HCT116 (cell line): ENCODE results near the gene DNAJC2. TPM values are rescaled to one million over a fixed set of nuclear protein-coding genes. Genes with fewer than 3 reads are reported as not detected.

Experiments used
- ATAC-seq: fragments of 200-7000 bp; cut with Tn5 transposase; 2 replicates; pipeline ENCODE4 v1.9.1; 2020; ENCODE audit warnings: mild to moderate bottlenecking, moderate library complexity
- BruUV-seq: library from RNA; stranded (reverse); fragments of 400-500 nt; replicated peaks from 2 replicates; lab custom pipeline; 2021; lab: Mats Ljungman, UMichigan
- CTCF ChIA-PET: fragments of 300-600 bp; sonication (Branson Sonifier 250); formaldehyde crosslinking; loops from one replicate; lab custom pipeline; 2021; ENCODE audit warnings: antibody characterized with exemption; lab: Charles Lee
- POLR2A ChIA-PET: fragments of 300-600, 350-600 bp; sonication (Branson Sonifier 250); formaldehyde crosslinking; loops from one replicate; lab custom pipeline; 2021; ENCODE audit warnings: antibody characterized with exemption; lab: Charles Lee
- RAD21 ChIA-PET, 2 experiments: fragments of 300-600 bp; sonication (Branson Sonifier 250); formaldehyde crosslinking; loops; one replicate each; lab custom pipeline; 2023; ENCODE audit warnings: low total read pairs in 2 of 2; ENCODE audit not compliant: uncharacterized antibody in 2 of 2, unreplicated experiment in 2 of 2, low non-redundant PET in 1 of 2; lab: Charles Lee
- DNase-seq: peaks from one replicate; pipeline ENCODE4 v3.0.0-alpha.2; 2010; ENCODE audit warnings: low read depth, low spot score
- H2AFZ ChIP-seq: fragments of 200-600 bp; shearing (Covaris generic), sonication (generic); 2 replicates; pipeline ENCODE4 v1.6.1; 2017; ENCODE audit warnings: low read depth, mixed run types, mixed read lengths, antibody characterized with exemption, low read length; ENCODE audit not compliant: poor library complexity, severe bottlenecking
- H3K27ac ChIP-seq: 2 replicates; pipeline ENCODE4 v1.5.1; 2012; ENCODE audit warnings: low read depth, low read length
- H3K27me3 ChIP-seq: fragments of 200-600 bp; sonication (generic); 2 replicates; pipeline ENCODE4 v1.6.1; 2016; ENCODE audit warnings: mixed run types, low read length, mixed read lengths; ENCODE audit not compliant: insufficient read depth
- H3K36me3 ChIP-seq, 2 experiments: fragments of 200-500 bp in 1 of 2; fragments of 200-600 bp in 1 of 2; sonication (Bioruptor generic) in 1 of 2; sonication (generic) in 1 of 2; 2 replicates each; pipeline versions ENCODE4 v1.5.1 to v1.6.1; 2014 to 2016; ENCODE audit warnings: low read length in 2 of 2, inconsistent platforms in 1 of 2, mixed read lengths in 1 of 2, mixed run types in 1 of 2; ENCODE audit not compliant: insufficient read depth in 2 of 2, control insufficient read depth in 1 of 2
- H3K4me1 ChIP-seq, 2 experiments: fragments of 200-600 bp in 1 of 2; sonication (generic) in 1 of 2; 2 replicates each; pipeline versions ENCODE4 v1.5.1 to v1.6.1; 2012 to 2017; ENCODE audit warnings: low read length in 2 of 2, inconsistent platforms in 1 of 2, mild to moderate bottlenecking in 1 of 2, mixed read lengths in 1 of 2, mixed run types in 1 of 2, moderate library complexity in 1 of 2; ENCODE audit not compliant: insufficient read depth in 2 of 2, control insufficient read depth in 1 of 2
- H3K4me2 ChIP-seq: fragments of 200-600 bp; sonication (generic); 2 replicates; pipeline ENCODE4 v1.6.1; 2017; ENCODE audit warnings: mixed run types, low read length, mixed read lengths
- H3K4me3 ChIP-seq, 2 experiments: fragments of 200-600 bp in 1 of 2; sonication (generic) in 1 of 2; replicated peaks in 1 of 2; 2 replicates each; pipeline ENCODE4 v1.5.1; 2011 to 2016; ENCODE audit warnings: low read length in 2 of 2, control low read depth in 1 of 2, low read depth in 1 of 2, mild to moderate bottlenecking in 1 of 2, mixed read lengths in 1 of 2, mixed run types in 1 of 2
- H3K79me2 ChIP-seq: fragments of 200-600 bp; sonication (generic); 2 replicates; pipeline ENCODE4 v1.6.1; 2017; ENCODE audit warnings: mild to moderate bottlenecking, mixed run types, low read length, moderate library complexity, mixed read lengths; ENCODE audit not compliant: insufficient read depth
- H3K9ac ChIP-seq: fragments of 200-600 bp; sonication (generic); 2 replicates; pipeline ENCODE4 v1.6.1; 2016; ENCODE audit warnings: low read length, mixed read lengths
- H3K9me2 ChIP-seq: fragments of 200-600 bp; sonication (generic), shearing (Covaris generic); 2 replicates; pipeline ENCODE4 v1.6.1; 2017; ENCODE audit warnings: mixed run types, mild to moderate bottlenecking, moderate library complexity; ENCODE audit not compliant: insufficient read depth
- H3K9me3 ChIP-seq, 2 experiments: fragments of 200-500 bp in 1 of 2; fragments of 200-600 bp in 1 of 2; sonication (Bioruptor generic) in 1 of 2; sonication (generic) in 1 of 2; 2 replicates each; pipeline ENCODE4 v1.6.1; 2014 to 2017; ENCODE audit warnings: low read length in 2 of 2, mixed read lengths in 2 of 2, inconsistent platforms in 1 of 2, low read depth in 1 of 2, mild to moderate bottlenecking in 1 of 2, mixed run types in 1 of 2, moderate library complexity in 1 of 2; ENCODE audit not compliant: control insufficient read depth in 1 of 2, insufficient read depth in 1 of 2
- H4K20me1 ChIP-seq: fragments of 200-600 bp; sonication (generic), shearing (Covaris generic); 2 replicates; pipeline ENCODE4 v1.6.1; 2017; ENCODE audit warnings: mixed run types, mild to moderate bottlenecking, moderate library complexity; ENCODE audit not compliant: insufficient read depth
- CEBPB ChIP-seq: IDR thresholded peaks from 2 replicates; pipeline ENCODE4 v1.6.1; 2012; ENCODE audit warnings: low read depth
- EGR1 ChIP-seq: IDR thresholded peaks from 2 replicates; pipeline ENCODE4 v1.6.1; 2012; ENCODE audit warnings: low read depth
- ELF1 ChIP-seq: IDR thresholded peaks from 2 replicates; pipeline ENCODE4 v1.6.1; 2012; ENCODE audit warnings: low read depth, borderline replicate concordance
- EZH2 ChIP-seq: fragments of 200-600 bp; sonication (generic); IDR thresholded peaks from 2 replicates; pipeline ENCODE4 v1.6.1; 2017; ENCODE audit warnings: antibody characterized with exemption, mixed run types
- EZH2phosphoT487 ChIP-seq: fragments of 200-600 bp; IDR thresholded peaks from 2 replicates; pipeline ENCODE4 v1.6.1; 2018; ENCODE audit warnings: antibody characterized with exemption, borderline replicate concordance
- FOSL1 ChIP-seq: IDR thresholded peaks from 2 replicates; pipeline ENCODE4 v1.6.1; 2012; ENCODE audit warnings: low read depth
- POLR2AphosphoS5 ChIP-seq: IDR thresholded peaks from 2 replicates; pipeline ENCODE4 v1.6.1; 2011; ENCODE audit warnings: mild to moderate bottlenecking, low read depth, low read length, moderate library complexity
- RAD21 ChIP-seq: IDR thresholded peaks from 2 replicates; pipeline ENCODE4 v1.6.1; 2012; ENCODE audit warnings: low read depth, mild to moderate bottlenecking
- SIN3A ChIP-seq: IDR thresholded peaks from 2 replicates; pipeline ENCODE4 v1.6.1; 2012; ENCODE audit warnings: low read depth
- SP1 ChIP-seq: IDR thresholded peaks from 2 replicates; pipeline ENCODE4 v1.6.1; 2012; ENCODE audit warnings: low read depth
- SRF ChIP-seq: IDR thresholded peaks from 2 replicates; pipeline ENCODE4 v1.6.1; 2012; ENCODE audit warnings: low read depth
- YY1 ChIP-seq: IDR thresholded peaks from 2 replicates; pipeline ENCODE4 v1.6.1; 2011; ENCODE audit warnings: low read length, low read depth, moderate library complexity, mild to moderate bottlenecking; ENCODE audit not compliant: insufficient replicate concordance; ENCODE audit errors: extremely low read depth
- ZNF274 ChIP-seq: fragments of 200-500 bp; sonication (Bioruptor generic); IDR thresholded peaks from 2 replicates; pipeline ENCODE4 v1.6.1; 2014; ENCODE audit warnings: mild to moderate bottlenecking, low read depth, low read length, inconsistent platforms
- intact Hi-C: fragments of 100-400 bp; cut with micrococcal nuclease; formaldehyde crosslinking; loops from 2 replicates; pipeline ENCODE4 v1.10.0; 2022
- total RNA-seq: library from RNA; stranded (reverse); gene quantifications from one replicate; pipeline ENCODE4 v1.2.1, GENCODE V29; 2021; ENCODE audit not compliant: unreplicated experiment
- TF ChIP-seq, protein P1 (sequence below): IDR thresholded peaks from 2 replicates; pipeline ENCODE4 v1.6.1; 2012
- TF ChIP-seq, protein P2 (sequence below): IDR thresholded peaks from 2 replicates; pipeline ENCODE4 v1.6.1; 2012
- TF ChIP-seq, protein P3 (sequence below): IDR thresholded peaks from 2 replicates; pipeline ENCODE4 v1.6.1; 2012; ENCODE audit warnings: low read depth

DNAJC2 gene
- total RNA-seq, 1 experiment from 2014 or later: 40.2 TPM

DNA sequence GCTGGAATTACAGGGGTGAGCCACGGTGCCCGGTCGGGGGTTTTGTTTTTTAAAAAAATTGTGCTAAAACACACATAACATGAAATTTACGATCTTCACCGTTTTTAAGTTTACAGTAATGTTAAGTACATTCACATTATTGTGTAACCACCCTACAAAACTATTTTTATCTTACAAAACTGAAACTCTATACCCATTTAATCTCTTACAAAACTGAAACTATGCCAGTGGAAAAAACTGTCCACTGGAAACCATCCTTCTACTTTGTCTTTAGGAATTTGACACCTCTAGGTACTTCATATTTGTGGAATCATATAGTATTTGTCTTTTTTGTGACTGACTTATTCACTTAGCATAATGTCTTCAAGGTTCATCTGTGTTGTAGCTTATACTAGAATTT is 1.8 kb upstream of the DNAJC2 start:
- ChIA-PET POLR2A (no interaction called here), CTCF (no interaction called here), RAD21 (no interaction called here)
- Histone ChIP-seq H3K9ac (no peak overlapping the region), H3K4me1 (peaks cover 18 to 22% of the 10 kb centered on the region in 2 experiments), H3K27ac (peak overlapping the region; percentile 68; the same call in 1 of the 2 replicates), H2AFZ (no peak overlapping the region), H3K9me3 (no peaks in the 10 kb centered on the region), H3K27me3 (no peaks in the 10 kb centered on the region), H4K20me1 (no peaks in the 10 kb centered on the region; the same call in 1 of the 2 replicates), H3K79me2 (peaks cover 77% of the 10 kb centered on the region), H3K36me3 (peaks cover 8 to 12% of the 10 kb centered on the region in 2 experiments; a peak in 3 of 4 replicates), H3K9me2 (no peaks in the 10 kb centered on the region), H3K4me2 (peak overlapping the region; percentile 75), H3K4me3 (no peak overlapping the region)
- TF ChIP-seq EZH2phosphoT487 (no peak), SP1 (no peak), RAD21 (no peak), EZH2 (no peak), CEBPB (no peak), SRF (no peak), FOSL1 (no peak), POLR2AphosphoS5 (no peak), YY1 (no peak), EGR1 (no peak), SIN3A (no peak), ELF1 (no peak), ZNF274 (no peak)
- TF ChIP-seq, protein P1, sequence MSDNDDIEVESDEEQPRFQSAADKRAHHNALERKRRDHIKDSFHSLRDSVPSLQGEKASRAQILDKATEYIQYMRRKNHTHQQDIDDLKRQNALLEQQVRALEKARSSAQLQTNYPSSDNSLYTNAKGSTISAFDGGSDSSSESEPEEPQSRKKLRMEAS: no peak
- TF ChIP-seq, protein P2, sequence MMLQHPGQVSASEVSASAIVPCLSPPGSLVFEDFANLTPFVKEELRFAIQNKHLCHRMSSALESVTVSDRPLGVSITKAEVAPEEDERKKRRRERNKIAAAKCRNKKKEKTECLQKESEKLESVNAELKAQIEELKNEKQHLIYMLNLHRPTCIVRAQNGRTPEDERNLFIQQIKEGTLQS: no peak
- TF ChIP-seq, protein P3, sequence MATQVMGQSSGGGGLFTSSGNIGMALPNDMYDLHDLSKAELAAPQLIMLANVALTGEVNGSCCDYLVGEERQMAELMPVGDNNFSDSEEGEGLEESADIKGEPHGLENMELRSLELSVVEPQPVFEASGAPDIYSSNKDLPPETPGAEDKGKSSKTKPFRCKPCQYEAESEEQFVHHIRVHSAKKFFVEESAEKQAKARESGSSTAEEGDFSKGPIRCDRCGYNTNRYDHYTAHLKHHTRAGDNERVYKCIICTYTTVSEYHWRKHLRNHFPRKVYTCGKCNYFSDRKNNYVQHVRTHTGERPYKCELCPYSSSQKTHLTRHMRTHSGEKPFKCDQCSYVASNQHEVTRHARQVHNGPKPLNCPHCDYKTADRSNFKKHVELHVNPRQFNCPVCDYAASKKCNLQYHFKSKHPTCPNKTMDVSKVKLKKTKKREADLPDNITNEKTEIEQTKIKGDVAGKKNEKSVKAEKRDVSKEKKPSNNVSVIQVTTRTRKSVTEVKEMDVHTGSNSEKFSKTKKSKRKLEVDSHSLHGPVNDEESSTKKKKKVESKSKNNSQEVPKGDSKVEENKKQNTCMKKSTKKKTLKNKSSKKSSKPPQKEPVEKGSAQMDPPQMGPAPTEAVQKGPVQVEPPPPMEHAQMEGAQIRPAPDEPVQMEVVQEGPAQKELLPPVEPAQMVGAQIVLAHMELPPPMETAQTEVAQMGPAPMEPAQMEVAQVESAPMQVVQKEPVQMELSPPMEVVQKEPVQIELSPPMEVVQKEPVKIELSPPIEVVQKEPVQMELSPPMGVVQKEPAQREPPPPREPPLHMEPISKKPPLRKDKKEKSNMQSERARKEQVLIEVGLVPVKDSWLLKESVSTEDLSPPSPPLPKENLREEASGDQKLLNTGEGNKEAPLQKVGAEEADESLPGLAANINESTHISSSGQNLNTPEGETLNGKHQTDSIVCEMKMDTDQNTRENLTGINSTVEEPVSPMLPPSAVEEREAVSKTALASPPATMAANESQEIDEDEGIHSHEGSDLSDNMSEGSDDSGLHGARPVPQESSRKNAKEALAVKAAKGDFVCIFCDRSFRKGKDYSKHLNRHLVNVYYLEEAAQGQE: no peak
- DNase-seq (no peak), ATAC-seq (no peak)
- no TSS peak for BruUV-seq
- intact Hi-C loops: no loop called here
